ENCODE measurements around the gene HCST. TPM values are rescaled to one million over a fixed set of nuclear protein-coding genes. Genes with fewer than 3 reads are reported as not detected.

Gene HCST
- total RNA-seq, 3 donors from 2014 or later, result 3.3 to 7.2 (median 3.5) TPM

- Histone ChIP-seq H3K9me3 (no peaks in the 10 kb centered on the region), H3K36me3 (no peaks in the 10 kb centered on the region), H3K27ac (peak overlapping the region; percentile 84 to 85), H3K27me3 (no peaks in the 10 kb centered on the region), H3K4me1 (peaks cover 0 to 7% of the 10 kb centered on the region in 2 donors), H3K4me3 (peak overlapping the region; percentile 65 to 79 (median 68))
- TF ChIP-seq POLR2AphosphoS5 (IDR thresholded peaks at IDR 0.05), result peak in 1 of 3 donors; percentile 32
- TF ChIP-seq CTCF (IDR thresholded peaks at IDR 0.05), result no peak
- DNase-seq (ENCODE audit: low spot score in 2 of 2), result peak; percentile 63 to 74
- intact Hi-C loops (cut with DNase I; ENCODE audit: low total_unique reads), result no loop called here
These were observed 2.6 kb upstream of the HCST start for GRCh38 chr19:35899547-35900214.

- Histone ChIP-seq H3K9me3 (no peaks in the 10 kb centered on the region), H3K36me3 (no peaks in the 10 kb centered on the region), H3K27ac (peak overlapping the region; percentile 57 to 84), H3K27me3 (no peaks in the 10 kb centered on the region), H3K4me1 (peaks cover 0 to 7% of the 10 kb centered on the region in 2 donors), H3K4me3 (peak overlapping the region; percentile 26 to 68 (median 65))
- intact Hi-C loops (cut with DNase I; ENCODE audit: low total_unique reads), result no loop called here
- no peak for DNase-seq (ENCODE audit: low spot score in 2 of 2)
- TF ChIP-seq CTCF (IDR thresholded peaks at IDR 0.05), result no peak
- no peak for TF ChIP-seq POLR2AphosphoS5 (IDR thresholded peaks at IDR 0.05)
- no peak for TF ChIP-seq POLR2A (IDR thresholded peaks at IDR 0.05)
These were observed 1.2 kb upstream of the HCST start for GRCh38 chr19:35901055-35901644.

- Histone ChIP-seq H3K4me1 (peaks cover 0 to 7% of the 10 kb centered on the region in 2 donors), H3K27ac (peak overlapping the region; percentile 55 to 56), H3K27me3 (no peaks in the 10 kb centered on the region), H3K36me3 (no peaks in the 10 kb centered on the region), H3K9me3 (no peaks in the 10 kb centered on the region), H3K4me3 (peak overlapping the region; percentile 7 to 61 (median 41))
- no peak for DNase-seq (ENCODE audit: low spot score in 2 of 2)
- intact Hi-C loops (cut with DNase I; ENCODE audit: low total_unique reads), result no loop called here
- TF ChIP-seq CTCF (IDR thresholded peaks at IDR 0.05), result no peak
- no peak for TF ChIP-seq POLR2A (IDR thresholded peaks at IDR 0.05)
- no peak for TF ChIP-seq POLR2AphosphoS5 (IDR thresholded peaks at IDR 0.05)
These were observed 644 bp downstream of the HCST start for GRCh38 chr19:35902870-35903475.

- Histone ChIP-seq H3K36me3 (no peaks in the 10 kb centered on the region), H3K27ac (peak overlapping the region; percentile 55 to 56), H3K4me3 (peak overlapping the region; percentile 7 to 61 (median 41)), H3K27me3 (no peaks in the 10 kb centered on the region), H3K4me1 (peaks cover 0 to 7% of the 10 kb centered on the region in 2 donors), H3K9me3 (no peaks in the 10 kb centered on the region)
- DNase-seq (ENCODE audit: low spot score in 2 of 2), result peak in 1 of 2 donors; percentile 78
- TF ChIP-seq POLR2A (IDR thresholded peaks at IDR 0.05), result no peak
- no peak for TF ChIP-seq CTCF (IDR thresholded peaks at IDR 0.05)
- no peak for TF ChIP-seq POLR2AphosphoS5 (IDR thresholded peaks at IDR 0.05)
- intact Hi-C loops (cut with DNase I; ENCODE audit: low total_unique reads), result no loop called here
These were observed 1.3 kb downstream of the HCST start for GRCh38 chr19:35903550-35904179.
